GM23248 (cell line): ENCODE results near the gene STX10. TPM values are rescaled to one million over a fixed set of nuclear protein-coding genes. Genes with fewer than 3 reads are reported as not detected.

Experiments used
- DNase-seq: peaks from one replicate; pipeline ENCODE4 v3.0.0-alpha.2; 2015
- H2AFZ ChIP-seq: fragments of 200-600 bp; sonication (generic); 2 replicates; pipeline ENCODE4 v1.6.1; 2016; ENCODE audit warnings: antibody characterized with exemption
- H3F3A ChIP-seq: fragments of 200-600 bp; sonication (generic); 2 replicates; pipeline ENCODE4 v1.6.1; 2016; ENCODE audit warnings: mild to moderate bottlenecking, antibody characterized with exemption, mixed run types; ENCODE audit not compliant: insufficient read depth
- H3K27ac ChIP-seq: fragments of 200-600 bp; sonication (generic); 2 replicates; pipeline ENCODE4 v1.5.1; 2016; ENCODE audit warnings: mild to moderate bottlenecking
- H3K27me3 ChIP-seq: fragments of 200-600 bp; sonication (generic); replicated peaks from 2 replicates; pipeline ENCODE4 v1.6.1; 2016; ENCODE audit warnings: mild to moderate bottlenecking; ENCODE audit not compliant: insufficient read depth
- H3K36me3 ChIP-seq: fragments of 200-600 bp; sonication (generic); 2 replicates; pipeline ENCODE4 v1.6.1; 2016; ENCODE audit warnings: low read depth, mild to moderate bottlenecking
- H3K4me1 ChIP-seq: fragments of 200-600 bp; sonication (generic); 2 replicates; pipeline ENCODE4 v1.6.1; 2016; ENCODE audit warnings: mild to moderate bottlenecking; ENCODE audit not compliant: insufficient read depth
- H3K4me2 ChIP-seq: fragments of 200-600 bp; sonication (generic); one replicate; pipeline ENCODE4 v1.6.1; 2016; ENCODE audit warnings: mild to moderate bottlenecking; ENCODE audit not compliant: unreplicated experiment
- H3K4me3 ChIP-seq: fragments of 200-600 bp; sonication (generic); 2 replicates; pipeline ENCODE4 v1.5.1; 2016; ENCODE audit warnings: mild to moderate bottlenecking
- H3K79me2 ChIP-seq: fragments of 200-600 bp; sonication (generic); 2 replicates; pipeline ENCODE4 v1.6.1; 2016; ENCODE audit warnings: mild to moderate bottlenecking; ENCODE audit not compliant: insufficient read depth
- H3K9ac ChIP-seq: fragments of 200-600 bp; sonication (generic); 2 replicates; pipeline ENCODE4 v1.6.1; 2016; ENCODE audit warnings: mild to moderate bottlenecking
- H3K9me2 ChIP-seq: fragments of 200-600 bp; sonication (generic); 2 replicates; pipeline ENCODE4 v1.6.1; 2016; ENCODE audit warnings: mixed run types, mild to moderate bottlenecking, moderate library complexity; ENCODE audit not compliant: insufficient read depth
- H3K9me3 ChIP-seq: fragments of 200-600 bp; sonication (generic); one replicate; pipeline ENCODE4 v1.6.1; 2017; ENCODE audit warnings: low read depth
- H4K20me1 ChIP-seq: fragments of 200-600 bp; sonication (generic); 2 replicates; pipeline ENCODE4 v1.6.0; 2016; ENCODE audit not compliant: insufficient read depth
- EZH2 ChIP-seq: fragments of 200-600 bp; sonication (generic); IDR thresholded peaks from 2 replicates; pipeline ENCODE4 v1.6.1; 2018; ENCODE audit warnings: antibody characterized with exemption, mild to moderate bottlenecking; ENCODE audit not compliant: insufficient read depth, poor library complexity, severe bottlenecking
- EZH2phosphoT487 ChIP-seq: fragments of 200-600 bp; sonication (generic); IDR thresholded peaks from 2 replicates; pipeline ENCODE4 v1.6.1; 2018; ENCODE audit warnings: antibody characterized with exemption, moderate library complexity, mild to moderate bottlenecking, low read depth; ENCODE audit not compliant: insufficient read depth
- WGBS, 2 experiments: methylation state at CpG; one replicate each; pipeline ENCODE4 v1.1.6; 2015 to 2017; ENCODE audit warnings: low lambda C conversion rate in 2 of 2, low coverage in 1 of 2; ENCODE audit errors: missing lambda C conversion rate in 2 of 2; 5-methylcytosine and 5-hydroxymethylcytosine counted together
- in situ Hi-C: fragments of 300-500 bp; cut with MboI; formaldehyde crosslinking; loops from 2 replicates; pipeline ENCODE4 v1.15.0; 2020
- polyA plus RNA-seq: library from polyadenylated mRNA; unstranded; fragments of >200 nt; fragmentation: Nextera tagmentation; extraction: Ambion mirVana; gene quantifications from 2 replicates; pipeline ENCODE4 v1.2.1, GENCODE V29; 2016
- total RNA-seq: library from RNA; depleted of rRNA; stranded (reverse); fragments of >200 nt; shearing (Covaris generic); gene quantifications from 2 replicates; pipeline ENCODE4 v1.2.3, GENCODE V29; 2014

STX10 gene
- total and polyA plus RNA-seq, 2 experiments from 2014 or later: 62.4 to 80.5 TPM

DNA sequence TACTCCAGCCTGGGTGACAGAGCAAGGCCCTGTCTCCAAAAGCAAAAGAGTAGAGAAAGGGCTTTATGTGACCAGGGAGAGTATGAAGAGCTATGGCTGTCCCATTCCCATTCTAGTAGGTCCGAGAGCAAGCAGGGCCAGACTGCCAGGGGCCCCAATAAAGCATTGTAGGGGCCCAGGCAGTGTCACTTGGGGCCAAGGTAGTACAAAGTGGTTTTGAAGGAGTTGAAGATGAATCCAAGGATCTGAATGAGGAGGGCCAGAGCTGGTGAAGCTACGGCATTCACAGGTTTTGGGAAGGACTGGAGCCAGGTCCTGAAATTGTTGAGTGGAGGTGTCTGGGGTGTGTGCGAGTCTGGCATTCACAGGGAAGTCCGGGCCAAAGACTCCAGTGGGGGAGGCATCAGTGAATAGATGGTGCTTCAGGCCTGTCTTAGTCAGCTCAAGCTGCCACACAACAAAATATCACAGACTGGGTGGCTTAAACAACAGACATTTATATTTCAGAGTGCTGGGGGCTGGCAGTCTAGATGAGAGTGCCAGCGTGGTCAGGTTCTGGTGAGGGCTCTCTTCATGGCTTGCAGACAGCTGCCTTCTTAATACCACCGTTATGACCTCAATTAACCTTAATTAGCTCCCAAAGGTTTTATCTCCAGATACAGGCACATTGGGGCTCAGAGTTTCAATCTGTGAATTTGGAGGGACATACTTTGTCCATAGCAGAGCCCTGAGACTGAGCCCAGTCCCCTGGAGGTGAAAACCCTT is 22.2 kb downstream of the STX10 start:
- peaks cover 10% of the 10 kb centered on the region; the same call in 1 of the 2 replicates for H4K20me1 ChIP-seq
- 96 to 98% methylated on average over 6 of the region's 6 CpGs for WGBS, 2 experiments

DNA sequence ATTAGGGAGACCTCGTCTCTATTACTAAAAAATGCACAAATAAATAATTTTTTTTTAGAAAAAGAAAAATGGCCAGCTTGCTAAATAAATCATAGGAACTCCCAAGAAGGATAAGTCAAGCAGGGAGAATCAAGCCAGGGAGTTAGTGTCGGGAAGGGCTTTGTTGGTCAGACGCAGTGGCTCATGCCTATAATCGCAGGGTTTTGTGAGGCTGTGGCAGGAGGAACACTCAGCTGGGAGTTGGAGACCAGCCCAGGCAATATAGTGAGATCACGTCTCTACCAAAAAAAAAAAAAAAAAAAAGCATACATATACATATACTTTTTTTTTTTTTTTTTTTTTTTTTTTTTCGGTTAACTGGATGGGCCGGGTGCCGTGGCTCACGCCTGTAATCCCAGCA is 23.1 kb downstream of the STX10 start:
- 0 out of 2 replicates have a peak, but pooled peaks cover 7% of the 10 kb centered on the region for H4K20me1 ChIP-seq
- H3K79me2 ChIP-seq: peaks cover 99% of the 10 kb centered on the region
- no peak overlapping the region for H2AFZ ChIP-seq
- H3K36me3 ChIP-seq: no peaks in the 10 kb centered on the region
- no peak overlapping the region for H3K4me3 ChIP-seq
- peaks cover 15% of the 10 kb centered on the region for H3K4me1 ChIP-seq
- H3K9me3 ChIP-seq: no peaks in the 10 kb centered on the region
- DNase-seq: peak; percentile 74
- no peaks in the 10 kb centered on the region for H3K27me3 ChIP-seq
- WGBS, 2 experiments: 76 to 79% methylated on average over 8 to 9 of the region's 9 CpGs
- peaks cover 11% of the 10 kb centered on the region for H3F3A ChIP-seq
- no peak overlapping the region for H3K9ac ChIP-seq
- H3K27ac ChIP-seq: peak overlapping the region; percentile 36; the same call in 1 of the 2 replicates
- in situ Hi-C loops: no loop called here
- no peak for TF ChIP-seq EZH2phosphoT487
- no peak for TF ChIP-seq EZH2
- no peak overlapping the region for H3K4me2 ChIP-seq
- H3K9me2 ChIP-seq: no peaks in the 10 kb centered on the region

More for the DNA sequence above, 22.2 kb downstream of the STX10 start:
- no peak overlapping the region for H2AFZ ChIP-seq
- peaks cover 24% of the 10 kb centered on the region for H3K4me1 ChIP-seq
- H3K4me3 ChIP-seq: no peak overlapping the region
- H3K4me2 ChIP-seq: no peak overlapping the region
- H3K27me3 ChIP-seq: no peaks in the 10 kb centered on the region
- H3K9me2 ChIP-seq: no peaks in the 10 kb centered on the region
- no peak for TF ChIP-seq EZH2
- no peak for TF ChIP-seq EZH2phosphoT487
- no peak for DNase-seq
- in situ Hi-C loops: no loop called here
- H3F3A ChIP-seq: peaks cover 16% of the 10 kb centered on the region
- H3K9ac ChIP-seq: peak overlapping the region; percentile 1; the same call in 1 of the 2 replicates
- H3K36me3 ChIP-seq: no peaks in the 10 kb centered on the region
- H3K9me3 ChIP-seq: no peaks in the 10 kb centered on the region
- H3K27ac ChIP-seq: peak overlapping the region; percentile 8; the same call in 1 of the 2 replicates
- peaks cover 95% of the 10 kb centered on the region for H3K79me2 ChIP-seq

DNA sequence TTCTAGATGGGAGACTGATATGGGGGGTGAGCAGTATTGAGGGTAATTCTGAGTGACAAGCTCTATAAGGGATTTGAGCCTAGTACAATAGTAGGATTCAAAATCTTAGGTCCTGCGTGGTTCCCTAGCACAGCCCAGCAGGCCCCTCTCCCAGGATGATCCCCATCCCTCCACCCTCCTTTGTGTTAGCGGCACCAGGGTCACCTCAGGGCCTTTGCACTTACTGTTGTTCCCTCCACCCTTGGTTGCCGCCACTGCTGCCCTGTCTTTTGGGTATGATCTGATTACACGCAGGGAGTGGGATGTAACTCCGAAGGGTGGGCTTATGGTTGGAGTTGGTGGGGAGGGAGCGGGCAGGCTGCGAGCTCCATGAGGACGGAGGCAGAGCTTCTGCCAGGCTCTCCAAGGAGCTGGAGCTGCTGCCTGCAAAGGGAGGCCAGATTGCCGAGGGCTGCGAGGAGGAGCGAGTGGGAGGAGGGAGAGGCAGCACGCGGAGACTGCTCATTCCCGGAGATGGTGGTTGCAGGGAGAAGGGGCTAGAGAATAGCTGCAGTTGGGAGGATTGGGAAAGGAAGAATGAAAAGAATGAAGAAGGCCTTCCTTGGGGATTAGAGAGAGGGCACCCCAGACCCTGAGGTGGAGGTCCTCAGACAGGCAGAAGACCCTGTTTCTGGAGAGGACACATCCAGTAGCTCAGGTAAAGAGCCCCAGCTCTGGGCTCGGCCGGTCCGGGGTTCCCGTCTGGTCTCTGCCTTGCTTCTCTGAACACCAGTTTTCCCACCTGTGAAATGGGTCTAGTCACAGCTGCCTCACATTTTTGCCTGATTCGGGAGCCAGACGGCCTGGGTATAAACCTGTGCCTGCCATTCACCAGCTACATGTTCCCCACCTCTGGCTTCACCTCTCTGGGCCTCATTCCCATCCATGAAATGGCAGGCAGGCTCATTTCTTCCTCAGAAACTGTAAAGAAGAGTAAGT is 26.9 kb downstream of the STX10 start:
- no peak for TF ChIP-seq EZH2phosphoT487
- TF ChIP-seq EZH2: no peak
- no peak overlapping the region for H2AFZ ChIP-seq
- H3K4me3 ChIP-seq: no peak overlapping the region
- H3K9me3 ChIP-seq: no peaks in the 10 kb centered on the region
- 88 to 89% methylated on average over 20 of the region's 20 CpGs for WGBS, 2 experiments
- H3K27me3 ChIP-seq: no peaks in the 10 kb centered on the region
- in situ Hi-C loops: no loop called here
- no peaks in the 10 kb centered on the region; the same call in 1 of the 2 replicates for H3K36me3 ChIP-seq
- no peak overlapping the region for H3K4me2 ChIP-seq
- peaks cover 42% of the 10 kb centered on the region for H3K4me1 ChIP-seq
- no peak overlapping the region for H3K9ac ChIP-seq
- no peak overlapping the region for H3K27ac ChIP-seq
- H3K79me2 ChIP-seq: peaks cover 98% of the 10 kb centered on the region
- no peak for DNase-seq
- H4K20me1 ChIP-seq: 0 out of 2 replicates have a peak, but pooled peaks cover 7% of the 10 kb centered on the region
- peaks cover 20% of the 10 kb centered on the region for H3F3A ChIP-seq
- no peaks in the 10 kb centered on the region for H3K9me2 ChIP-seq

DNA sequence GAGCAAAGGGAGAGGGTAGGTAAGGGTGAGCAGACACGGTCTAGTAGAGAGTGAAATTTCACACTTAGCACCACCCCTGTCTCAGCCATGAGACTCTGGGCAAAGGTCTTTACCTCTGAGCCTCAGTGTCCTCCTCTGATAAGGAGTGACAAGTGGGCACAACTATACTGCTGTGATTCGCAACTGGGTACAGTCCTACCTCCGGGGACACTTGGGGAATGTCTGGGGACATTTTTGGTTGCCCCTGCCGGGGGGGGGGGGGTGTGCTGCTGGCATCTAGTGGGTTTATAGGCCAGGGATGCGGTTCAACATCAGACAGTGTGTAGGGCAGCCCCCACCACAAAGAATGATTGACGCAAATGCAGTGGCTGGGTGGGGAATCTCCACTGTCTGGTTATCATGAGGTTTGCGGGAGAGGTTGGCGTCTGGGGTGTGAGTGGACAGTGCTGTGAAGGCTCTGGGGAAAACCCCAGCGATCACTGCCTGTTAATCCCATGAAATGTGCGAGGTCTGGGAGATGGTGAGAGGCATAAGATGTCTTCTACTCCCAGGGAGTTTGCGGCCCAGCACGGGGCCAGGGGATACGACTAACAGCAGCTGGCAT is 27.8 kb downstream of the STX10 start:
- Histone ChIP-seq H3K9me2 (no peaks in the 10 kb centered on the region), H3K9me3 (no peaks in the 10 kb centered on the region), H3K27ac (peak overlapping the region; percentile 90), H3F3A (peaks cover 20% of the 10 kb centered on the region), H3K4me2 (no peak overlapping the region), H3K9ac (0 out of 2 replicates have a peak overlapping the region, but pooled peaks have one; percentile 98), H3K79me2 (peaks cover 89% of the 10 kb centered on the region), H3K27me3 (no peaks in the 10 kb centered on the region), H3K4me1 (peaks cover 33% of the 10 kb centered on the region), H2AFZ (no peak overlapping the region), H3K36me3 (no peaks in the 10 kb centered on the region; the same call in 1 of the 2 replicates), H3K4me3 (no peak overlapping the region), H4K20me1 (no peaks in the 10 kb centered on the region)
- 88 to 91% methylated on average over 12 to 13 of the region's 13 CpGs for WGBS, 2 experiments
- in situ Hi-C loops: no loop called here
- TF ChIP-seq EZH2 (no peak), EZH2phosphoT487 (no peak)
- no peak for DNase-seq
